ENCODE data around the gene EXOC1. TPM values are rescaled to one million over a fixed set of nuclear protein-coding genes. Genes with fewer than 3 reads are reported as not detected.

The EXOC1 gene
- total RNA-seq, 1 experiment from 2014 or later: 21.2 TPM

DNA sequence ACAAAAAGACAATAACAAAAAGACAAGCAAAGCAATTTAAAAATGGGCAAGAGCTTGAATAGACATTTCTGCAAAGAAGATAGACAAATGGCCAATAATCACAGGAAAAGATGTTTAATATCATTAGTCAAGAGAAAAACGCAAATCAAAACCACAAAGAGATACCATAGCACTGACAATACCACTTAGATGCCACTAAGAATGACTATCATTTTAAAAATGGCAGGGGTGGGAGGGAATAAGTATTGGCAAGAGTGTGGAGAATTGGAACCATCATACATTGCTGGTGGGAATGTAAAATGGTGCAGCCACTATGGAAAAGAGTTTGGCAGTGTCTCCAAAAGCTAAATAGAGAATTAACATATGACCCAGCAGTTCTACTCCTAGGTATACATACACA lies 15.1 kb upstream of the EXOC1 start:
- no peak overlapping the region for H3K9ac ChIP-seq (ENCODE audit: extremely low read depth, insufficient read length, low read length)
- H2BK5ac ChIP-seq (ENCODE audit: insufficient read length, low read length): no peak overlapping the region
- DNase-seq: no peak
- no peak overlapping the region for H4K5ac ChIP-seq (ENCODE audit: insufficient read length, low read depth, low read length)
- H3K79me1 ChIP-seq (ENCODE audit: insufficient read depth, low read depth, low read length, poor library complexity, severe bottlenecking): no peaks in the 10 kb centered on the region
- H3K4ac ChIP-seq (ENCODE audit: low read depth, low read length): no peak overlapping the region
- H3K23me2 ChIP-seq (ENCODE audit: insufficient read length, low read depth, low read length, poor library complexity, severe bottlenecking): no peaks in the 10 kb centered on the region
- H3K23ac ChIP-seq (ENCODE audit: insufficient read length, low read depth, low read length): no peak overlapping the region
- H3T11ph ChIP-seq (ENCODE audit: low read length): no peak overlapping the region
- TF ChIP-seq, protein P1, sequence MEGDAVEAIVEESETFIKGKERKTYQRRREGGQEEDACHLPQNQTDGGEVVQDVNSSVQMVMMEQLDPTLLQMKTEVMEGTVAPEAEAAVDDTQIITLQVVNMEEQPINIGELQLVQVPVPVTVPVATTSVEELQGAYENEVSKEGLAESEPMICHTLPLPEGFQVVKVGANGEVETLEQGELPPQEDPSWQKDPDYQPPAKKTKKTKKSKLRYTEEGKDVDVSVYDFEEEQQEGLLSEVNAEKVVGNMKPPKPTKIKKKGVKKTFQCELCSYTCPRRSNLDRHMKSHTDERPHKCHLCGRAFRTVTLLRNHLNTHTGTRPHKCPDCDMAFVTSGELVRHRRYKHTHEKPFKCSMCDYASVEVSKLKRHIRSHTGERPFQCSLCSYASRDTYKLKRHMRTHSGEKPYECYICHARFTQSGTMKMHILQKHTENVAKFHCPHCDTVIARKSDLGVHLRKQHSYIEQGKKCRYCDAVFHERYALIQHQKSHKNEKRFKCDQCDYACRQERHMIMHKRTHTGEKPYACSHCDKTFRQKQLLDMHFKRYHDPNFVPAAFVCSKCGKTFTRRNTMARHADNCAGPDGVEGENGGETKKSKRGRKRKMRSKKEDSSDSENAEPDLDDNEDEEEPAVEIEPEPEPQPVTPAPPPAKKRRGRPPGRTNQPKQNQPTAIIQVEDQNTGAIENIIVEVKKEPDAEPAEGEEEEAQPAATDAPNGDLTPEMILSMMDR (conservative IDR thresholded peaks at IDR 0.05): no peak
- Mint-ChIP-seq H3K27me3 (ENCODE audit: low read depth) (no peaks in the 10 kb centered on the region), H3K9me3 (peaks cover 15 to 18% of the 10 kb centered on the region in 2 experiments; a peak in 4 of 5 replicates), H3K4me3 (no peak overlapping the region), H3K4me1 (peaks cover 10% of the 10 kb centered on the region in 2 experiments), H3K36me3 (ENCODE audit: insufficient read depth in 1 of 3, low read depth in 3 of 3) (peaks cover 0 to 14% (median 2%) of the 10 kb centered on the region in 3 experiments; a peak in 4 of 7 replicates), H3K27ac (no peak overlapping the region)
- H2AK5ac ChIP-seq (ENCODE audit: insufficient read length, low read length): no peak overlapping the region
- no peaks in the 10 kb centered on the region for H4K20me1 ChIP-seq (ENCODE audit: control insufficient read depth, insufficient read depth, insufficient read length)
- no peak overlapping the region for H3K4me2 ChIP-seq (ENCODE audit: insufficient read depth, insufficient read length, low read length)
- H2BK15ac ChIP-seq (ENCODE audit: low read depth, low read length): no peak overlapping the region
- H2BK20ac ChIP-seq (ENCODE audit: low read depth, low read length, poor library complexity, severe bottlenecking): no peak overlapping the region
- H2AFZ ChIP-seq (ENCODE audit: low read length): no peak overlapping the region
- H3K9me3 ChIP-seq (ENCODE audit: control insufficient read depth, low read depth, low read length): no peaks in the 10 kb centered on the region
- H4K91ac ChIP-seq (ENCODE audit: insufficient read length, low read depth, low read length): no peak overlapping the region
- H4K8ac ChIP-seq (replicated peaks; ENCODE audit: insufficient read length, low read depth, low read length): no peak overlapping the region
- no peak overlapping the region for H3K14ac ChIP-seq (ENCODE audit: insufficient read depth, low read length)
- H2BK120ac ChIP-seq (ENCODE audit: low read depth, low read length, poor library complexity, severe bottlenecking): no peak overlapping the region
- no peaks in the 10 kb centered on the region for H3K4me1 ChIP-seq (ENCODE audit: insufficient read depth, low read length)
- no CpG with 5 or more reads among the region's 1 CpG for WGBS (ENCODE audit: extremely low coverage, insufficient read length, low lambda C conversion rate)
- no peak overlapping the region for H2BK12ac ChIP-seq (ENCODE audit: insufficient read length, low read depth, low read length)
- H3K27me3 ChIP-seq (ENCODE audit: insufficient read depth, low read length): no peaks in the 10 kb centered on the region
- H3K56ac ChIP-seq (ENCODE audit: insufficient read length, low read depth, low read length): no peak overlapping the region
- H3K79me2 ChIP-seq (ENCODE audit: insufficient read depth, low read length): no peaks in the 10 kb centered on the region
- H3K27ac ChIP-seq (ENCODE audit: insufficient read length, low read depth, low read length): no peak overlapping the region
- H3K18ac ChIP-seq (ENCODE audit: insufficient read length, low read depth, low read length): no peak overlapping the region
